Measurements from ENCODE around the gene GAB3.

The GAB3 gene

GRCh38 chrX:154658957-154659356 is 91.9 kb downstream of the GAB3 start:
- Histone ChIP-seq H3K9ac (ENCODE audit: low read length) (no peak overlapping the region), H3K9me3 (ENCODE audit: insufficient read depth, low read length) (no peaks in the 10 kb centered on the region), H3K79me2 (ENCODE audit: insufficient read depth, low read length) (no peaks in the 10 kb centered on the region), H3K27ac (ENCODE audit: low read depth, low read length) (no peak overlapping the region), H3K4me3 (ENCODE audit: insufficient read depth, low read length, poor library complexity, severe bottlenecking) (no peak overlapping the region), H4K20me1 (ENCODE audit: low read depth, low read length) (no peaks in the 10 kb centered on the region), H3F3A (ENCODE audit: insufficient read depth) (no peaks in the 10 kb centered on the region), H2AFZ (ENCODE audit: low read depth, low read length, severe bottlenecking) (no peak overlapping the region), H3K36me3 (ENCODE audit: low read length) (no peaks in the 10 kb centered on the region), H3K27me3 (ENCODE audit: low read length) (no peaks in the 10 kb centered on the region), H3K9me2 (replicated peaks; ENCODE audit: insufficient read depth, low read length) (no peaks in the 10 kb centered on the region), H3K4me2 (ENCODE audit: low read depth, low read length, poor library complexity, severe bottlenecking) (no peak overlapping the region)
- TF ChIP-seq, protein P1, sequence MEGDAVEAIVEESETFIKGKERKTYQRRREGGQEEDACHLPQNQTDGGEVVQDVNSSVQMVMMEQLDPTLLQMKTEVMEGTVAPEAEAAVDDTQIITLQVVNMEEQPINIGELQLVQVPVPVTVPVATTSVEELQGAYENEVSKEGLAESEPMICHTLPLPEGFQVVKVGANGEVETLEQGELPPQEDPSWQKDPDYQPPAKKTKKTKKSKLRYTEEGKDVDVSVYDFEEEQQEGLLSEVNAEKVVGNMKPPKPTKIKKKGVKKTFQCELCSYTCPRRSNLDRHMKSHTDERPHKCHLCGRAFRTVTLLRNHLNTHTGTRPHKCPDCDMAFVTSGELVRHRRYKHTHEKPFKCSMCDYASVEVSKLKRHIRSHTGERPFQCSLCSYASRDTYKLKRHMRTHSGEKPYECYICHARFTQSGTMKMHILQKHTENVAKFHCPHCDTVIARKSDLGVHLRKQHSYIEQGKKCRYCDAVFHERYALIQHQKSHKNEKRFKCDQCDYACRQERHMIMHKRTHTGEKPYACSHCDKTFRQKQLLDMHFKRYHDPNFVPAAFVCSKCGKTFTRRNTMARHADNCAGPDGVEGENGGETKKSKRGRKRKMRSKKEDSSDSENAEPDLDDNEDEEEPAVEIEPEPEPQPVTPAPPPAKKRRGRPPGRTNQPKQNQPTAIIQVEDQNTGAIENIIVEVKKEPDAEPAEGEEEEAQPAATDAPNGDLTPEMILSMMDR (IDR thresholded peaks at IDR 0.05; ENCODE audit: insufficient read depth, low read length, poor library complexity, severe bottlenecking) = no peak
- no peak for TF ChIP-seq EZH2phosphoT487 (conservative IDR thresholded peaks at IDR 0.05; ENCODE audit: low read length)

GRCh38 chrX:154658187-154658586 is 92.7 kb downstream of the GAB3 start:
- no peaks in the 10 kb centered on the region for H4K20me1 ChIP-seq (ENCODE audit: low read depth, low read length)
- H3K4me3 ChIP-seq (ENCODE audit: insufficient read depth, low read length, poor library complexity, severe bottlenecking) = no peak overlapping the region
- H3K79me2 ChIP-seq (ENCODE audit: insufficient read depth, low read length) = no peaks in the 10 kb centered on the region
- no peak overlapping the region for H3K27ac ChIP-seq (ENCODE audit: low read depth, low read length)
- no peak overlapping the region for H3K4me2 ChIP-seq (ENCODE audit: low read depth, low read length, poor library complexity, severe bottlenecking)
- no peak overlapping the region for H2AFZ ChIP-seq (ENCODE audit: low read depth, low read length, severe bottlenecking)
- H3F3A ChIP-seq (ENCODE audit: insufficient read depth) = no peaks in the 10 kb centered on the region
- H3K9me2 ChIP-seq (replicated peaks; ENCODE audit: insufficient read depth, low read length) = no peaks in the 10 kb centered on the region
- H3K9ac ChIP-seq (ENCODE audit: low read length) = no peak overlapping the region
- no peaks in the 10 kb centered on the region for H3K9me3 ChIP-seq (ENCODE audit: insufficient read depth, low read length)
- no peaks in the 10 kb centered on the region for H3K36me3 ChIP-seq (ENCODE audit: low read length)
- H3K27me3 ChIP-seq (ENCODE audit: low read length) = no peaks in the 10 kb centered on the region
- no peak for TF ChIP-seq EZH2phosphoT487 (conservative IDR thresholded peaks at IDR 0.05; ENCODE audit: low read length)
- TF ChIP-seq, protein P1 (IDR thresholded peaks at IDR 0.05; ENCODE audit: insufficient read depth, low read length, poor library complexity, severe bottlenecking) = no peak

- Histone ChIP-seq H3K27me3 (ENCODE audit: low read length) (no peaks in the 10 kb centered on the region), H3K36me3 (ENCODE audit: low read length) (no peaks in the 10 kb centered on the region), H3K9me3 (ENCODE audit: insufficient read depth, low read length) (no peaks in the 10 kb centered on the region), H2AFZ (ENCODE audit: low read depth, low read length, severe bottlenecking) (no peak overlapping the region), H4K20me1 (ENCODE audit: low read depth, low read length) (no peaks in the 10 kb centered on the region), H3K4me3 (ENCODE audit: insufficient read depth, low read length, poor library complexity, severe bottlenecking) (no peak overlapping the region), H3F3A (ENCODE audit: insufficient read depth) (no peaks in the 10 kb centered on the region), H3K79me2 (ENCODE audit: insufficient read depth, low read length) (no peaks in the 10 kb centered on the region), H3K27ac (ENCODE audit: low read depth, low read length) (no peak overlapping the region), H3K4me2 (ENCODE audit: low read depth, low read length, poor library complexity, severe bottlenecking) (no peak overlapping the region), H3K9ac (ENCODE audit: low read length) (no peak overlapping the region), H3K9me2 (replicated peaks; ENCODE audit: insufficient read depth, low read length) (no peaks in the 10 kb centered on the region)
- TF ChIP-seq EZH2phosphoT487 (conservative IDR thresholded peaks at IDR 0.05; ENCODE audit: low read length) = no peak
- TF ChIP-seq, protein P1 (IDR thresholded peaks at IDR 0.05; ENCODE audit: insufficient read depth, low read length, poor library complexity, severe bottlenecking) = no peak
These were observed 93.6 kb downstream of the GAB3 start for GRCh38 chrX:154657226-154657805.

All from SU-DHL-6 (cell line).